GM23338 (cell line): ENCODE measurements around the gene KRTAP9-6. TPM values are rescaled to one million over a fixed set of nuclear protein-coding genes. Genes with fewer than 3 reads are reported as not detected.
"Not testable (repeated sequence)": the region's sequence is repeated elsewhere in the genome, so short reads cannot be mapped to it uniquely, and the experiment has no call there.

Source experiments
- ATAC-seq: fragments of 200-7000 bp; cut with Tn5 transposase; 3 replicates; pipeline ENCODE4 v1.9.1; 2020
- DNase-seq: peaks from one replicate; pipeline ENCODE4 v3.0.0-alpha.2; 2015; ENCODE audit warnings: low spot score
- H2AFZ ChIP-seq: fragments of 200-600 bp; sonication (generic); 2 replicates; pipeline ENCODE4 v1.8.0; 2016; ENCODE audit warnings: antibody characterized with exemption, mild to moderate bottlenecking, moderate library complexity
- H3F3A ChIP-seq: fragments of 200-600 bp; sonication (generic); replicated peaks from 2 replicates; pipeline ENCODE4 v1.8.0; 2017; ENCODE audit warnings: antibody characterized with exemption, mixed run types, low read depth
- H3K27ac ChIP-seq: fragments of 200-600 bp; sonication (generic); 2 replicates; pipeline ENCODE4 v1.6.1; 2016; ENCODE audit warnings: low read depth
- H3K27me3 ChIP-seq: fragments of 200-600 bp; sonication (generic); 2 replicates; pipeline ENCODE4 v1.8.0; 2016; ENCODE audit warnings: mild to moderate bottlenecking, mixed run types, moderate library complexity; ENCODE audit not compliant: insufficient read depth
- H3K36me3 ChIP-seq: fragments of 200-600 bp; sonication (generic); 2 replicates; pipeline ENCODE4 v1.8.0; 2016; ENCODE audit warnings: mild to moderate bottlenecking; ENCODE audit not compliant: insufficient read depth
- H3K4me1 ChIP-seq: fragments of 200-600 bp; sonication (generic); 2 replicates; pipeline ENCODE4 v1.8.0; 2016; ENCODE audit warnings: mild to moderate bottlenecking, moderate library complexity; ENCODE audit not compliant: insufficient read depth
- H3K4me2 ChIP-seq: fragments of 200-600 bp; sonication (generic); 2 replicates; pipeline ENCODE4 v1.7.1; 2017; ENCODE audit warnings: mixed run types
- H3K4me3 ChIP-seq: fragments of 200-600 bp; sonication (generic); 2 replicates; pipeline ENCODE4 v1.6.1; 2016; ENCODE audit warnings: mixed run types
- H3K79me2 ChIP-seq: fragments of 200-600 bp; sonication (generic); replicated peaks from 2 replicates; pipeline ENCODE4 v1.8.0; 2017; ENCODE audit warnings: mild to moderate bottlenecking; ENCODE audit not compliant: insufficient read depth
- H3K9me2 ChIP-seq: fragments of 200-600 bp; sonication (generic); 2 replicates; pipeline ENCODE4 v1.8.0; 2017; ENCODE audit not compliant: insufficient read depth
- H4K20me1 ChIP-seq: fragments of 200-600 bp; sonication (generic); replicated peaks from 2 replicates; pipeline ENCODE4 v1.8.0; 2017; ENCODE audit warnings: mild to moderate bottlenecking; ENCODE audit not compliant: insufficient read depth
- H3K27ac Mint-ChIP-seq: 2 replicates; pipeline ENCODE4 v1.8.0; 2020; ENCODE audit warnings: inconsistent platforms, mild to moderate bottlenecking, moderate library complexity, mixed read lengths
- H3K27me3 Mint-ChIP-seq: 3 replicates; pipeline ENCODE4 v1.8.0; 2022; ENCODE audit warnings: low read depth, mild to moderate bottlenecking, moderate library complexity, mixed read lengths, inconsistent platforms; ENCODE audit not compliant: insufficient read depth, poor library complexity
- H3K36me3 Mint-ChIP-seq: 3 replicates; pipeline ENCODE4 v1.8.0; 2021; ENCODE audit warnings: low read depth, mild to moderate bottlenecking, inconsistent platforms, moderate library complexity, mixed read lengths
- H3K4me1 Mint-ChIP-seq: 3 replicates; pipeline ENCODE4 v1.8.0; 2020; ENCODE audit warnings: mild to moderate bottlenecking, inconsistent platforms, mixed read lengths
- H3K4me3 Mint-ChIP-seq: 3 replicates; pipeline ENCODE4 v1.8.0; 2021; ENCODE audit warnings: moderate library complexity, mild to moderate bottlenecking, inconsistent platforms, mixed read lengths
- H3K9me3 Mint-ChIP-seq: 3 replicates; pipeline ENCODE4 v1.8.0; 2020; ENCODE audit warnings: moderate library complexity, mild to moderate bottlenecking, inconsistent platforms, mixed read lengths
- polyA plus RNA-seq: library from polyadenylated mRNA; unstranded; fragments of >200 nt; fragmentation: Nextera tagmentation; extraction: Ambion mirVana; gene quantifications from 2 replicates; pipeline ENCODE4 v1.2.1, GENCODE V29; 2016
- total RNA-seq: library from RNA; depleted of rRNA; stranded (reverse); fragments of >200 nt; shearing (Covaris generic); gene quantifications from 2 replicates; pipeline ENCODE4 v1.2.3, GENCODE V29; 2014

KRTAP9-6 gene
- total and polyA plus RNA-seq, 2 experiments from 2014 or later = not detected

- DNase-seq, H3K79me2 ChIP-seq, H3K4me2 ChIP-seq, ATAC-seq, H2AFZ ChIP-seq, H3K4me3 ChIP-seq, H3K4me1 ChIP-seq, H3K9me2 ChIP-seq, H3K4me1 Mint-ChIP-seq, H3K36me3 Mint-ChIP-seq, H3K27me3 ChIP-seq, H4K20me1 ChIP-seq, H3K36me3 ChIP-seq, H3K4me3 Mint-ChIP-seq, H3K27ac Mint-ChIP-seq, H3K27me3 Mint-ChIP-seq, H3F3A ChIP-seq, H3K27ac ChIP-seq: not testable (repeated sequence)
- peaks cover 11% of the 10 kb centered on the region for H3K9me3 Mint-ChIP-seq
Observed at GRCh38 chr17:41237116-41237515, 28.1 kb upstream of the KRTAP9-6 start.

DNA sequence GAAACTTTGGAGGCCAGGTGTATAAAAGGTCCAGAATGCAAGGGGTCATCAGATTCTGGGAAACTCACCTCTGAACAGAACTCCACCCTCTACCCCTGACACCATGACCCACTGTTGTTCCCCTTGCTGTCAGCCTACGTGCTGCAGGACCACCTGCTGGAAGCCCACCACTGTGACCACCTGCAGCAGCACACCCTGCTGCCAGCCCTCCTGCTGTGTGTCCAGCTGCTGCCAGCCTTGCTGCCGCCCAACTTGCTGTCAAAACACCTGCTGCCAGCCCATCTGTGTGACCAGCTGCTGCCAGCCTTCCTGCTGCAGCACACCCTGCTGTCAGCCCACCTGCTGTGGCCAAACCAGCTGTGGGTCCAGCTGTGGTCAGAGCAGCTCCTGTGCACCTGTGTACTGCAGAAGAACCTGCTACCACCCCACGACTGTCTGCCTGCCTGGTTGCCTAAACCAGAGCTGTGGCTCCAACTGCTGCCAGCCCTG lies 27.2 kb upstream of the KRTAP9-6 start, which contains the start of gene KRTAP9-8:
TSS of gene KRTAP9-8 (plus strand) at position 51 of the 489 bp plus-strand sequence. CDS start at position 104, 53 bp downstream.
- ATAC-seq, H3K4me3 Mint-ChIP-seq, H3F3A ChIP-seq, H4K20me1 ChIP-seq, H3K4me2 ChIP-seq, H3K27ac Mint-ChIP-seq, H2AFZ ChIP-seq, H3K79me2 ChIP-seq, H3K27ac ChIP-seq, H3K4me3 ChIP-seq, DNase-seq, H3K36me3 Mint-ChIP-seq, H3K4me1 Mint-ChIP-seq, H3K4me1 ChIP-seq, H3K9me2 ChIP-seq, H3K36me3 ChIP-seq, H3K27me3 ChIP-seq, H3K27me3 Mint-ChIP-seq: not testable (repeated sequence)
- H3K9me3 Mint-ChIP-seq = peaks cover 11% of the 10 kb centered on the region

DNA sequence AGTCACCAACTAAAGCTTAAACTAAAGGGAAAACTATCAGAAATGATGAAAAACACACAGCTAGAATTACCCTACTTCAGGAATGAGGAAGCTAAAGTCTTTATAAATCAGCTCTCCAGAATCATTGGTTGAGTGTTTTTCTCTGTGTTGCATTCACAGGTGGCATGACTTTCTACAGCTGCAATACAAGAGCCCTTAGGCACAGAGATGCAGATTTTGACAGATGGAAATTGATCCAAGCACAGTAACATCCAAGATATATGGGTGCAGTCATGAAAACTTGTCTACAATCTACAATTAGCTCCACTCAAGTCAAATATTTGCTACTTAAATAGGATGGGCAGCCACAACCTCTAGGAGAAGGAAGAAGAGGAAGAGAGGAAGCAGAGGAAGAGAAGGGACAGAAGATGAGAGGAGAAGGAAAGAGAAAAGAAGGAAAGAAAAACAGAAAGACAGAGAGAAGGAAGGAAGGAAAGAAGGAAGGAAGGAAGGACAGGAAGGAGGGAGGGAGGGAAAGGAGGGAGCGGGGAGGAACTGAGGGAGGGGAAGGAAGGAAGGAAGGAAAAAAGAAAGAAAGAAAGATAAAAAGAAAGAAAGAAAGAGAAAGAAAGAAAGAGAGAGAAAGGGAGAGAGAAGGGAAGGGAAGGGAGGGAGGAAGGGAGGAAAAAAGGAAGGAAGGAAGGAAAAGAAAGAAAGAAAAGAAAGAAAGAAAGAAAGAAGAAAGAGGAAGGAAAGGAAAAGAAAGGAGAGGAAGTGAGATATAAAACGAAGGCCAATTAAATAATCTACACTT lies 18.0 kb upstream of the KRTAP9-6 start:
- H3K4me1 Mint-ChIP-seq, H3K9me2 ChIP-seq, H3K36me3 ChIP-seq, H3K4me1 ChIP-seq, H3F3A ChIP-seq, H3K27ac Mint-ChIP-seq, H3K27me3 ChIP-seq, H3K27me3 Mint-ChIP-seq, H4K20me1 ChIP-seq, H3K4me3 Mint-ChIP-seq, H3K4me2 ChIP-seq, H3K27ac ChIP-seq, H3K4me3 ChIP-seq, H2AFZ ChIP-seq, H3K9me3 Mint-ChIP-seq, H3K79me2 ChIP-seq, ATAC-seq, H3K36me3 Mint-ChIP-seq, DNase-seq: not testable (repeated sequence)

DNA sequence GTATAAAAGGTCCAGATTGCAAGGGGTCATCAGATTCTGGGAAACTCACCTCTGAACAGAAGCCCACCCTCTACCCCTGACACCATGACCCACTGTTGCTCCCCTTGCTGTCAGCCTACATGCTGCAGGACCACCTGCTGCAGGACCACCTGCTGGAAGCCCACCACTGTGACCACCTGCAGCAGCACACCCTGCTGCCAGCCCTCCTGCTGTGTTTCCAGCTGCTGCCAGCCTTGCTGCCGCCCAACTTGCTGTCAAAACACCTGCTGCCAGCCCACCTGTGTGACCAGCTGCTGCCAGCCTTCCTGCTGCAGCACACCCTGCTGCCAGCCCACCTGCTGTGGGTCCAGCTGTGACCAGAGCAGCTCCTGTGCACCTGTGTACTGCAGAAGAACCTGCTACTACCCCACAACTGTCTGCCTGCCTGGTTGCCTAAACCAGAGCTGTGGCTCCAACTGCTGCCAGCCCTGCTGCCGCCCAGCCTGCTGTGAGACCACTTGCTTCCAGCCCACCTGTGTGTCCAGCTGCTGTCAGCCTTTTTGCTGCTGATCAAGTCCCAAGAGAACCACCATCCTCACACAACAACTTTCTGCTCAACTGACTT lies 15.4 kb upstream of the KRTAP9-6 start, which contains the start of gene KRTAP9-4:
TSS of gene KRTAP9-4 (plus strand) at position 51 of the 604 bp plus-strand sequence. CDS start at position 85, 34 bp downstream.
- not testable (repeated sequence) for DNase-seq, H3K27ac ChIP-seq, H3K27me3 ChIP-seq, H3K4me1 Mint-ChIP-seq, H3K9me2 ChIP-seq, H3K36me3 ChIP-seq, H3K4me3 ChIP-seq, H3K36me3 Mint-ChIP-seq, H3K79me2 ChIP-seq, H3K4me1 ChIP-seq, H3K4me2 ChIP-seq, H3K9me3 Mint-ChIP-seq, H3F3A ChIP-seq, H2AFZ ChIP-seq, H3K27me3 Mint-ChIP-seq, H3K4me3 Mint-ChIP-seq, H4K20me1 ChIP-seq, ATAC-seq, H3K27ac Mint-ChIP-seq
